HG03060 (cell line): ENCODE data around the gene EPB41.
"Not testable (repeated sequence)": the region's sequence is repeated elsewhere in the genome, so short reads cannot be mapped to it uniquely, and the experiment has no call there.

ENCODE experiments used
- ATAC-seq: cut with Tn5 transposase; IDR thresholded peaks from one replicate; pipeline ENCODE4 v1.9.1; 2021; ENCODE audit warnings: low read depth, moderate number of reproducible peaks; ENCODE audit not compliant: unreplicated experiment

Gene EPB41

DNA sequence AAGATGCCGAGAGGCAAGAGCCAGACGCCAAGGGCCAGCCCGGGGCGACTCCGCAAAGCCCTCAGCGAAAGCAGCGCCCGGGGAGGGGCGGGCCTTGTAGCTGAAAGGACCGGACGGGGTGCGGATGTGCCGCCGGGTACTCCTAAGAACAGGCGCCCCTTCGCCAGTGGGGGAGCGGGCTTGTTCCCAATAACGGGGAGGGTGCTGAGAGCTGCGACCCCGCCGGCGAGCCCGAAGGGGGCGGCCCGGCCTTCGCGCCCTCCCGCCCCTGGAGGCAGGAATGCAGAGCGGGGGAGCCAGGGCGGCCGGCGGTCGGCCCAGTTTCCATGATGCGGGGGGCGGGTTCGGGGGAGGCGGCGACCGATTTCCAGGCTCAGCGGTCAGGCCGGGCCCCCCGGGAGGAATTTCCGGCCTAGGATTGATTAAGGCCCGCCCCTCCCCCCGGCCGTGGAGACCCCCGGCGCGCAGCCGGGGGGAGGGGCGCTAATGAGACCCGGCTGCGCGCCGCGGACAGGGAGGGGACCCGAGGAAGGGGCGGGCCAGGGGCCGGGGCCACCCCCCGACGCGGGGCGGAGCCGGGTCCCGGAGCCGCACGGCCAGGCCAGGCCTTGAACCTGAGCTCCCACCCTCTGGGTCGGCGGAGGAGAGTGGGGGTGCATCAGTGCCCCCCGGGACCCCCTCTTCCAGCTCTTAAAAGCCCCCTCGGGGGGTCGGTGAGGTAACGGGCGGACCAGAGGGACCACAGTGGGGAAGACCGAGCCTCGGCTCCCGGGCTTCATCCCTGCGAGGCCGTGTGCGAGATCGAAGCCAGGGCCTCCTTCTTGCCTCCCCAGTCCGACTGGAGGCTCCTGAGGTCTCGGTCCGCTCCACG, 210.2 kb downstream of the EPB41 start:
- ATAC-seq: no peak

DNA sequence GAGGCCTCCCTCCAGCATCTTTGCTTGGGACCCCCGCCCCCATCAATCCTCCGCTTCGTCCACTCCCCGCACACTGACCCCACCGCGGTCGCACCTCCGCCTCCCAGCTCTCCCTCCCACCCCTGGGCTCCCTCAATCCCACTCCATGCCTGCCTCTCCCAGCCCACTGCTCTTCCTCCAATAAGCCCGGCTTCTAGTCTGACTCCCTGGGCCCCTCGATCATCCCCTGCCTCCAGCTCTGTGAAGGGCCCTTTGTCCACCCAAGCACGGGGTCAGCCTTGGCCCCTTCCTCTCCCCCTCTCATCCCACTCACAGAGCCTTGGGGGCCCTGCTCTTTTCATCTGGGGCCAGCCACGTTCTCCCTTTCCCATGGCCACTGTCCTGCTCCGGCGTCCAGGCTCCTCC, 210.9 kb downstream of the EPB41 start:
- ATAC-seq: no peak

DNA sequence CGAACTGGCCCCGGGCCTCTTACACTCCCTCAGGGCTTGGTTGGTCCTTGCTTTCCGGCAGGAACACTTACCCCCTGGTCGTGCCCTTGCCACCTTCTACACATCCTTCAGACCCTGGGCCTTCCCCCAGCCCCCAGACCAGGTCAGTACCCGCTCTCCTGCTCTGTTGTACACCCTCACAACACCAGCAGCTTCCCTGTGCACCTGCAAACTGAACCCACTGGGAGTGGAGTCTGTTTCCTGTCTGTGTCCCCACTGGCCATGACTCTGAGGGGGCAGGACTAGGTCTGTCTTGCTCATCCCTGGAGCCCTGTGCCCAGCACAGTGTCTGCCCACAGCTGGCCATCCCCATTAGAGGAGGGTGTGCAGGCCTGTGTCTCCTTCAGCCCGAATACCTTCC, 211.4 kb downstream of the EPB41 start:
- no peak for ATAC-seq

DNA sequence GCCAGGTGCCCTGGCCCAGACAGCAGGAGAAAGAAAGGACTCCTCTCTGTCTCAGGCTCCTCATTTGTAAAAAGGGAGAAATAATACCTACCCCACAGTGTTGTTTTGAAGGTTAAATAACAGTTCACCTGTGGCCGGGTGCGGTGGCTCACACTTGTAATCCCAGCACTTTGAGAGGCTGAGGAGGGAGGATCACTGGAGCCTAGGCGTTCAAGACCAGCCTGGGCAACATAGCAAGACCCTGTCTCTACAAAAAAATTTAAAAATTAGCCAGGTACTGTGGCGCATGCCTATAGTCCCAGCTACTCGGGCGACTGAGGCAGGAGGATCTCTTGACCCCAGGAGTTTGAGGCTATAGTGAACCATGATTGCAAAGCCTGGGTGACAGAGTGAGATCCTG, 211.8 kb downstream of the EPB41 start:
- ATAC-seq: no peak

DNA sequence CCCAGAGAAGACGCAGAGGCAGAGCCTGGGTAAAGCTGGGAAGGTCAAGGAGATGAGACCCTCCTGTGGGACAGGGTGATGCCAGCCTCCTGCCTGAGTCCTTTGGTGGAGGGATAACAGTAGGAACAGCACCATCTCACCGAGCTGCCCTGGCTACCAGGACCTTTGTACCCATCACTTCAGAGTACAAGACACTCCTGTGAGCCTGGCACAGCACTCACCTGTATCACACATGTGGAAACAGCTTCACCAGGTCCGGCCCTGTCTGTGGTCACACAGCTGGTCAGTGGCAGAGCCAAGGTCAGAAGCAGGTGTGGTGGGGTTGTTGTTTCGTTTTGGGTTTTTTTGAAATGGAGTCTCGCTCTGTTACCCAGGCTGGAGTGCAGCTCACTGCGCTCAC, 214.4 kb downstream of the EPB41 start:
- no peak for ATAC-seq

DNA sequence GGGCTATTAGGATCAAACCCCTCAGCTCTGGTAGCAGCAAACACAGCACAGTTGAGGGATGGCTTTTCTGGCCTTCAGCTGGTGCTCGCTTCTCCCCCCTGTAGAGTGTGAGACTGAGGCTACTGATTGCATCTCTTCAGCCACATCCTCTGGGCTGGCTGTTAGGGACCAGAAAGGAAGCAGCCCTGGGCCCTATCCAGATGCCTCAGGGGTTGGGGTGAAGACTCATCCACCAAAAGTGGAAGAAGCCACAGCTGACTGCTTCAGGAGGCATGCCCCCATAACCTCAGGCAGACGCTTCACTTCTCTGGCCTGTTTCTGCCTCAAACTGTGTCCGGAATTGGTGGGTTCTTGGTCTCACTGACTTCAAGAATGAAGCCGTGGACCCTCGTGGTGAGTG, 215.5 kb downstream of the EPB41 start:
- ATAC-seq: no peak

DNA sequence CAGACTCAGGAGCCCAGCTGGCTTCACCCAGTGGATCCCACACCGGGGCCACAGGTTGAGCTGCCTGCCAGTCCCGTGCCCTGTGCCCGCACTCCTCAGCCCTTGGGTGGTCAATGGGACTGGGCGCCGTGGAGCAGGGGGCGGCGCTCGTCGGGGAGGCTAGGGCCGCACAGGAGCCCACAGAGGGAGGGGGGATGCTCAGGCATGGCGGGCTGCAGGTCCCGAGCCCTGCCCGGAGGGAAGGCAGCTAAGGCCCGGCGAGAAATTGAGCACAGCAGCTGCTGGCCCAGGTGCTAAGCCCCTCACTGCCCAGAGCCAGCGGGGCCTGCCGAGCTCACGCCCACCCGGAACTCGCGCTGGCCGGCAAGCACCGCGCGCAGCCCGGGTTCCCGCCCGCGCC, 216.7 kb downstream of the EPB41 start:
- ATAC-seq: not testable (repeated sequence)

DNA sequence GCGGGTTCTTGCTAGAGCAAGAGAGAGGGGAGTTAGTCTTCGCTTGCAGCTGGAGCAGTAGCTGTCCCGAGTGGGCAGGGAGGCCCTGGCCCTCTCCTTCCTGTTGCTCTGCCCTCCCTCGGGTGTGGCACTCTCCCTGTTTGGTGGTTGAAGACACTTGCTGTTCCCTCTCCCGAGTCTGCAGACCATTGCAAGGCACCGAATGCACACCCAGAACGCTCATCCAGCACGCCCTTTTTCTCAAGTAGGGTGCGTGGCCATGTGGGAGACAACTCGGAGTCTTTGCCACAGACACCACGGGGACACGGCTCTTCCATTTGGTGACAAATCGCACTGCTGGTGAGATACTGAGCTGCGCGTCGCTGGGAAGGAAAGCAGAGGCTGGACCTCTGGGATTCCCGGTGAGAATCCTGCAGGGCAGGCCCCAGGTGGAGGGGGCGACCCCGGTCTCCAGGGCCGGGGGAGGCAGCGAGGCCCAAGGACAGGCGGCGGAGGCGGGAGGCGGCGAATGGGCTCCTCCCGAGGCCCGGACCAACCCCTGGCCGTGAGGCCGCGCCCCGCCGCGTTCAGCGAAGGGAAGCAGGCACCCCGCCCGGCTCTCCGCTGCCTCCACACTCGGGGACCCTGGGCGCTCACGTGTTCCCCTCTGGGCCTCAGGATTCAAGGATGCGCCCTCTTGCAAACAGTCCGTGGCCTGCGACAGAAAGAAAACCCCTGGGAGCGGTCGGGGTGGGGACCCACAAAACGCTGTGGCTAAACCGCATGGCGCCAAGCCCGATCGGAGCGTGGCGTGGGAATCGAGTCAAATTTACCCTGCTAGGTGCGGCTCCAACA, 219.7 kb downstream of the EPB41 start:
- no peak for ATAC-seq

DNA sequence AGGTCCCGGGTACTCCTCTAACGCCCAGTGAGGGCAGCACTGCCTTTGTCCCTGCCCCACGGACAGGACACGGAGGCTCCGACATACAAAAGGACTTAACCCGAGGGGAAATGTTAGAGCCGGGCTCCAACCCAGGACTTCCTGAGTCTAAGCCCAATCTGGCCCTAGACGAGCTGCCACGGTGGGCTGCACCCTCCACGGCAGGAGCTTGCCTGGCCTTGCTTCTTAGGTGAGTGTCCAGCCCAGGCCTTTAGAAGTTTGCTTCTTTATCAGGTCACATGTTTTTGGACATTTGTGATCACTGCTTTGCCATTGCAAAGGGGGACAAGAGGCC, 220.3 kb downstream of the EPB41 start:
- no peak for ATAC-seq

DNA sequence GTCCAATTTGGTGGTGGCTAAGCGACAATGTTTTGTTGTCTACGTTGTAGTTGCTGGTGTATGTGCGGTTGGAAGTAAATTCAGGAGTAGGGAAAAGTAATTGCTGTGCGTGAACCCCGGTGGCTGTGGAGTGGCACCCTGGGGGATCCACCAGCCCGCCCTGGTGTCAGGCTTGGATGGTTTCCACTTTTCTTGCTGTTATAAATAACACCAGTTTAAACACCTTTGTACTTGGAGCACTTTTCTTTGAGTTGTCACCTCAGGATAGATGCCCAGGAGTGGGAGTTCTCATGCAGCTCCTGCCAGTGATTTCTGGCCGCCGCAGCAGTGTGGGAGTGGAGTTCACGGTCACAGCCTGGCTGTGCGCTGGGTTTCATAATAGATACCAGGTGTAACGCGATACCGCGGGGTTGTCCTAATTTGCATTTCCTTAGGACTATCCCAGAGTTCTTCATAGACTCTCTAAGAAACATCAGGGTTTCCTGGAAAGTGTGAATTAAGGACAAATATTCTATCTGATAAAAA, 222.1 kb downstream of the EPB41 start:
- ATAC-seq: no peak

DNA sequence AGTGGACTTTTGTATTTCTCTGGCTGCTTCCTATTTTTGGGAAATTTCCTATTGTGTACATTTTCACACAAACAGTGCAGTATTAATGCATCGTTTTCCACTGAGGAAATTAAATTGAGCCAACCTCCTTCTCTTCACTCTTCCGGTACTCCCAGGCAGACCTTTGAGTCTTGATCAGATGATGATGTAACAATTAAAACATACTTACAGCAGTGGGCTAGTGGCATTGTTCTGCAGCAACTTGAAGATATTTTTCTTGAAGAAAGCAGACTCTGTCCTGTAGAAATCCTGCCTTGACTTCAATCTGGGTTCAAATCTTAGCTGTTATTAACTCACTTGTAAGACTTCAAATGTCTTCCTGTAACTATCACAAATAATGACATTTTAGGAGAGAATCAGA, 228.3 kb downstream of the EPB41 start:
- no peak for ATAC-seq

DNA sequence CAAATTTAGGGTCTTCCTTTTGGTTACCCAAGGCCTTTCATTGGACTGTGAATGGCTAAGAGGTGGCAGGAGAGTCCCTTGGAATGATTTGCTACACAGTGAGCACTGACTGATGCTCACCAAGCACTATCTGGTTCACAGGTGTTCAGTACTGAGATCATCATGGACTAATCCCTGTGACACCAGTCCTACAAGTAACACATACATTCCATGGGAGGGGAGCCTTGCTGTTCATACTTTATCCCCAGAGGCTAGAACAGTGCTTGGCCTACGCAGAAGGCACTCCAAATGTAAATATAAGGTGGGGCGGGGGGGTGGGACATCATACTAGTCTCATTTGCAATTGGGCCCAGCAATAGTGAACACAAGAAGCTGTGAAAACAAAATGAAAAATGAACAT, 229.8 kb downstream of the EPB41 start:
- ATAC-seq: no peak

DNA sequence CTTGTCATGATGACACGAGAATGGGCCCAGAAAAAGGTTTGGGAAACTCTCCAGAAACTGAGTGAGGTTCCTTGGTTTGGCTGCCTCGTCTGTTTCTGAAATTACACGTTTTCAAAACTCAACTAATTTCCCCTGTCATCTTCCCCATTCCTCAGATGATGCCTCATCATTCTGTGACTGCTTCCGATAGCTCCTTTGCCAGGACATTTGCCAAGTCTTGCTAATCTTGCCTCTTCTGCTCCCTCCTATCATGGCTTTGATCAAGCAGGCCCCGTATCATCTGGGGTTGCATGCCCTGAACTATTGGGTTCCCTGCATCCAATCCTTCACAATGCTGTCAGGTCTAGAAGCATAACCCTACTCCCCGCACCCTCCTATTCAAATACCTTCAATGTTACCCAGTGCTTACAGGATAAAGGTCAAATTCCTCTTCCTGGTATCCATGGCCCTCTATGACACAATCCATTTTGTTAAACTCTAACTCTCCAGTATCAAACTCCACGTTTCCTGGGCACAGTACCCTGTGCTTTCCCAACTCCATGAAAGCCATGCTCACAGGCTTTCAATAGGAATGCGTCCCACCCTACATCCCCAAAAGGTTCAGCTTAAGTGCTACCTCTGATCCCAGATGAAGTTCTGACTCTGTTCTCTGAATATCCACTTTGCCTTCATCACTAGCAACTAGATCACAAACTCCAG, 231.5 kb downstream of the EPB41 start:
- ATAC-seq: no peak

DNA sequence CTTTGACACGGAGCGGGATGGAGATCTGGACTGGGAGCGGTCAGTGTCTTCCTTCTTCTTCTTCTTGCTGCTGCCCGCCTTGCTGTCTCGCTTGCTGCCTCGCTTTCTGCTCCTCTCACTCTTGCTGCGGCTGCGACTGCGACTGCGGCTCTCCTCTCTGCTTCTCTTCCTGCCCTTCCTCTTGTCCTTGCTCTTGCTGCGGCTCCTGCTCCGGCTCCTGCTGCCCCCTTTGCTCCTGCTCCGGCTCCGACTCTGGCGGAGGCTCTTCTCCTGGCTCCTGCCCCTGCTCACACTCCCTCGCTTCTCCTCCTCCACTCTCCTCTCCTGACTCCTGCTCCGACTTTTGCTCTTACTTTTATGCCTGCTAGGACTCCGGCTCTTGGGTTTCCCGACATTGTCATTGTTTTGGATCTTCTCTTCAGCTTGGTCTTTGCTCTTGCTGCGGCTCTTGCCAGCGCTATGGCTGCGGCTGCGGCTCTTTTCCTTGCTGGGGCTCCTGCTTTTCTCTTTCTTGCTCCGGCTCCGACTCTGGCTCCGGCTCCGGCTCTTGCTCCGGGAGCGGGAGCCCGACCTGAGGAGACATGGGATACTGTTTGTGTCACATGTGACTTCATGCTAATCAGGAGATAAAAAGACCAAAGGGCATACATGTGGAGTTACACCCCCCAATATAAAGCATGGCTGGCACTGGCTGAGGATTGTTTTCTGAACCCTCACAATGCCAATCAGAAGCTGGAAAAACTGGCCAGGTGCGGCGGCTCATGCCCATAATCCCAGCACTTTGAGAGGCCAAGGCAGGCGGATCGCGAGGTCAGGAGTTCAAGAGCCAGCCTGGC, 234.5 kb downstream of the EPB41 start:
- no peak for ATAC-seq

DNA sequence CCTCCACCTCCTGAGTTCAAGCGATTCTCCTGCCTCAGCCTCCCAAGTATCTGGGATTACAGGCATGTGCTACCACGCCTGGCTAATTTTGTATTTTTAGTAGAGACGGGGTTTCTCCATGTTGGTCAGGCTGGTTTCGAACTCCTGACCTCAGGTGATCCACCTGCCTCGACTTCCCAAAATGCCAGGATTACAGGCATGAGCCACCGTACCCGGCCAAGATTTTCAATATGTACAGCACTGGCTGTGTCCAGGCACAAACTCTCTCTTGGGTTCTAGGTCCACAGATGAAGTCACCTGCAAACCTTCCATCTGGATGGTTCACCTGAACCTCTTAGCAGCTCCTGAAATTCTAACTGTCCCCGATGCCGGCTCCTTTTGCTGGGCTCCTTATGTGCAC, 236.0 kb downstream of the EPB41 start:
- ATAC-seq: not testable (repeated sequence)

DNA sequence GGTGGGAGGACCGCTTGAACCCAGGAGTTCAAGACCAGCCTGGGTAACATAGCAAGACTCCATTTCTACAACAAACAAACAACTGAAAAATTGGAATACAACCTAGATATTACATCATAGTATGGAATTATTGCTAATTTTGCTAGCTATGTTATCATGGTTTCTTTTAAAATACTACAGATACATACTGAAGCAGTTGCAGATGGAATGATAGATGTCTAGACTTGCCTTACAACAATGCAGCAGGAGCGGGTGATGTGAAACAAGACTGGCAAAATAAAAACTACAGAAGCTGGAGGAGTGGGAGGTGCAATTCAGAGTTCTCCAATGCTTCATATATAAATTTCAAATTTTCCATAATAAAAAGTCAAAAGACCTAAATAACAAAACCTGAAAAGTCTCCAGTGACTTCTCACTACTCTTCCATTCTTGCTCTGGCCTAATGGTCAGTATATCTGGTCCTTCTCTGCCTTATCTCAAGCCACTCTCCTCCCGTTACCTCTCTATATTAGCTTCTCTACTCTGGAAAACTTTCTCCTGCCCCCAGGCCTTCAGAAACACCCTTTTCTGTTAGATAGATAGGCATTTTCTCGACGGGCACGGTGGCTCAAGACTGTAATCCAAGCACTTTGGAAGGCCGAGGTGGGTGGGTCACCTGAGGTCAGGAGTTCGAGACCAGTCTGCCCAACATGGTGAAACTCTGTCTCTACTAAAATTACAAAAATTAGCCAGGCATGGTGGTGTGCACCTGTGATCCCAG, 237.9 kb downstream of the EPB41 start:
- ATAC-seq: no peak

DNA sequence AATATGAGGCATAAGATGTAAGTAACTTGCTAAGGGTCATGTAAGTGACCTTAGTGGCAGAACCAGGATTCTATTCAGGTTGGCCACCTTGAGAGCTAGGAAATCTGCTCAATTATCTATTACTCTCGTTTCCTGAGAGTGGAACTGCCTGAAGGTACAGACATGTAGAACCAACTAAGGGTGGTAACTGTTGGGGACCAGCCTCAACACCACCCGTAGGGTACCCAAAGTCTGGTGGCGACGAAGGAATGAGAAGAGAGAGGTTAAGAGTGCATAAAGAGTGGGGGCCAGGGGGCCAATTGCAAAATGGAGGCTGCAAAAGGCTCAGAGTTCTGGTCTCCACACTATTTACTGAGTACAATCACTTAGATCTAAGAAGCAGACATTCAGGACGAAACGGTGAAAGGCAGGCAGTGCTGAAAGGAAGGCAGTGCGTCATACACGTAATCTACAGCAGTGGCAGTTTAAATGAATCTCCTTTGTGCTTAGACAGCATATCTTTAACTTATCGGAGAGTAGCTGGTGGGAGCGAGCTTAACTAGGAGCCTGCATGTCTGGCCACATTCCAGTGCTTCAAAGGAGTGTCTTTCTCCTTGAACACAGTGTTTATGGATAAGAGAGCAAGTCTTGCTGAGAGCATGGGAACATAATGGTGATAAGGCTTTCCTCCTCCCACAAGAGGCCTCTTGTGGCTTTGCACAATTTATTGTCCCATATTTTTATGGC, 242.3 kb downstream of the EPB41 start:
- ATAC-seq: no peak

DNA sequence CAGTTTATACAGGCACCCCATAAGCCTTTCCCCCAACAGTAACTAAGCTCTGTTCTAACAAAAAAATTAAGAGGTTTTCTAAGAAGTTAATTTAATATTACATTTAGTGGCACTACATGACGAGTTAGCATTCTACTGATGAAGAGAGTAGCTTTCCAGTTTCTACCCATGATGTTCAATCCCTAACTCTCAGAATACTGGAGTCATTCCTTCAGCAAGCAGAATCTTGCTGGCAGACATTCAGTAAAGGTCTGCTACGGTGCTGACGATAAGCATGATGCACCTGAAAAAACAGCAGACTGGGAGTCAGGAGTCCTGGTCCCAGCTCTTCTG, 242.9 kb downstream of the EPB41 start:
- no peak for ATAC-seq

DNA sequence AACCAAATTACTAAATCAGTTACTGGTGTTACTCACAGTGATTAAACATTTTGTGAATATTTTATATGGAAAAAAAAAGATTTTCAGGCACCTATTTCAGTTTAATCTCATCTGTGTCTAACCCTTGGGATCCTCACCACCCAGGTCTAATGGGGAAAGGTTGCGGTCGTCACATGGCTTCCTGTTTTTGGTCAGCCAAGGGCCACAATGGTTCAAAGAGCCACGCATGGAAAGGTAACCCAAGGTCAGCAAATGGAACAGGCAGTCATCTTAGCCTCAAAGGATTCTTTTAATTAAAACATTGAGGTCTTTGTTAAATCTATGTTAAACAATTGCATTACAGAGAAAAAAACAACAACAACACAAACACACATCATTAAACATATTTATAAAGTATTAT, 245.4 kb downstream of the EPB41 start:
- no peak for ATAC-seq
